Keratinocyte (primary cell): ENCODE measurements around the gene SCUBE2. TPM values are rescaled to one million over a fixed set of nuclear protein-coding genes. Genes with fewer than 3 reads are reported as not detected.

Source experiments
- DNase-seq: peaks from one replicate; pipeline ENCODE4 v3.0.0-alpha.2; 2011; ENCODE audit warnings: low read depth, missing footprints, low spot score
- FAIRE-seq: peaks from 2 replicates; lab custom pipeline; 2011; peaks lifted over from hg19 to GRCh38; lab: Jason Lieb, UNC
- H2AFZ ChIP-seq: 2 replicates; pipeline ENCODE4 v1.6.0; 2012; ENCODE audit warnings: low read length, control low read depth, inconsistent platforms; ENCODE audit not compliant: control insufficient read depth
- H3K27ac ChIP-seq: 2 replicates; pipeline ENCODE4 v1.5.1; 2011; ENCODE audit warnings: low read length; ENCODE audit not compliant: control insufficient read depth, insufficient read depth
- H3K27me3 ChIP-seq: 3 replicates; pipeline ENCODE4 v1.6.0; 2011; ENCODE audit warnings: low read length; ENCODE audit not compliant: control insufficient read depth, insufficient read depth; ENCODE audit errors: extremely low read depth
- H3K36me3 ChIP-seq, 2 experiments: 2 replicates in 1 of 2; 3 replicates in 1 of 2; pipeline ENCODE4 v1.5.1; 2011; ENCODE audit warnings: low read length in 2 of 2, mild to moderate bottlenecking in 1 of 2; ENCODE audit not compliant: control insufficient read depth in 2 of 2, insufficient read depth in 2 of 2; ENCODE audit errors: extremely low read depth in 1 of 2
- H3K4me1 ChIP-seq: 3 replicates; pipeline ENCODE4 v1.5.1; 2011; ENCODE audit warnings: low read length; ENCODE audit not compliant: control insufficient read depth, insufficient read depth; ENCODE audit errors: extremely low read depth
- H3K4me2 ChIP-seq: 3 replicates; pipeline ENCODE4 v1.6.0; 2011; ENCODE audit warnings: low read depth, low read length; ENCODE audit not compliant: control insufficient read depth, insufficient read depth; ENCODE audit errors: extremely low read depth
- H3K4me3 ChIP-seq, 3 experiments: fragments of 200-600 bp in 1 of 3; sonication (generic) in 1 of 3; 2 replicates in 2 of 3; 3 replicates in 1 of 3; pipeline ENCODE4 v1.5.1; 2011 to 2016; ENCODE audit warnings: low read length in 3 of 3, mild to moderate bottlenecking in 3 of 3, control low read depth in 2 of 3, inconsistent platforms in 1 of 3, low read depth in 1 of 3, mixed read lengths in 1 of 3, mixed run types in 1 of 3, moderate library complexity in 1 of 3; ENCODE audit not compliant: control insufficient read depth in 2 of 3, insufficient read depth in 2 of 3; ENCODE audit errors: extremely low read depth in 1 of 3
- H3K79me2 ChIP-seq: 2 replicates; pipeline ENCODE4 v1.6.0; 2012; ENCODE audit warnings: low read length; ENCODE audit not compliant: control insufficient read depth, insufficient read depth
- H3K9ac ChIP-seq: 3 replicates; pipeline ENCODE4 v1.6.0; 2011; ENCODE audit warnings: low read length; ENCODE audit not compliant: control insufficient read depth, insufficient read depth; ENCODE audit errors: extremely low read depth
- H3K9me1 ChIP-seq: 3 replicates; pipeline ENCODE4 v1.6.0; 2011; ENCODE audit warnings: low read length; ENCODE audit not compliant: control insufficient read depth, insufficient read depth; ENCODE audit errors: extremely low read depth
- H3K9me3 ChIP-seq: 2 replicates; pipeline ENCODE4 v1.5.1; 2012; ENCODE audit warnings: low read depth, low read length; ENCODE audit not compliant: control insufficient read depth
- H4K20me1 ChIP-seq: 3 replicates; pipeline ENCODE4 v1.6.0; 2011; ENCODE audit warnings: low read length; ENCODE audit not compliant: control insufficient read depth, insufficient read depth; ENCODE audit errors: extremely low read depth
- EZH2 ChIP-seq: IDR thresholded peaks from one replicate; pipeline ENCODE4 v1.6.1; 2012; ENCODE audit warnings: inconsistent platforms, mild to moderate bottlenecking, low read length, moderate library complexity
- dilution Hi-C: fragments of 300-500 bp; cut with MboI; formaldehyde crosslinking; loops from one replicate; pipeline ENCODE4 v1.7.0; 2020; ENCODE audit warnings: low sequenced_read_pairs; ENCODE audit not compliant: extremely low pct_ligation_motif_present
- polyA plus RNA-seq, 5 experiments: library from polyadenylated mRNA; depleted of rRNA in 3 of 5; stranded (reverse) in 3 of 5; stranded (forward) in 1 of 5; unstranded in 1 of 5; fragments of >200 nt; gene quantifications; 1 replicate in 1 of 5; 2 replicates in 3 of 5; 3 replicates in 1 of 5; pipeline versions ENCODE4 v1.2.1 to v1.2.3, GENCODE V29; 2011 to 2012; ENCODE audit warnings: missing spikeins in 2 of 5, low read depth in 1 of 5, low replicate concordance in 1 of 5
- TF ChIP-seq, protein P1 (sequence below), 3 experiments: IDR thresholded peaks in 1 of 3; conservative IDR thresholded peaks in 1 of 3; optimal IDR thresholded peaks in 1 of 3; 2 replicates in 2 of 3; 3 replicates in 1 of 3; pipeline versions ENCODE3 to v1.5.1; 2011; ENCODE audit warnings: low read length in 3 of 3, mild to moderate bottlenecking in 3 of 3, moderate library complexity in 2 of 3, control low read depth in 1 of 3, inconsistent platforms in 1 of 3; ENCODE audit not compliant: insufficient read depth in 2 of 3; ENCODE audit errors: extremely low read depth in 1 of 3

Gene SCUBE2
- polyA plus RNA-seq, 1 donor (not counting 4 experiments of a cell fraction or from before 2014, with no cell fraction given), result 1.5 TPM

DNA sequence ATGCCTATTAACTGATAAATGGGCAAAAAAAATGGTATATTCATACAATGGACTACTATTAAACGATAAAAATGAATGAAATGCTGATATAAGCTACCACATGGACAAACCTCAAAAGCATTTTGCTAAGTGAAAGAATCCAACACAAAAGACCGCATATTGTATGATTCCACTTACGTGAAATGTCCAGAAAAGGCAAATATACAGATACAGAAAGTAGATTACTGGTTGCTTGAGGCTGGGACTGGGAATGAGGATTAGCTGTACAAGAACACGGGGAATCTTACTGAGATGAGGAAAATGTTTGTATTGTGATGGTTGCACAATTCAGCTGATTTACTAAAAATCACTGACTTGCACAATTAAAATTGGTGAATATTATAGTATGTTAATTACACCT lies 8.8 kb downstream of the SCUBE2 start:
- no peak overlapping the region for H3K9ac ChIP-seq
- no peaks in the 10 kb centered on the region for H3K9me3 ChIP-seq
- H3K4me2 ChIP-seq, result no peak overlapping the region
- no peak overlapping the region for H3K4me3 ChIP-seq
- H3K79me2 ChIP-seq, result no peaks in the 10 kb centered on the region
- TF ChIP-seq, protein P1, sequence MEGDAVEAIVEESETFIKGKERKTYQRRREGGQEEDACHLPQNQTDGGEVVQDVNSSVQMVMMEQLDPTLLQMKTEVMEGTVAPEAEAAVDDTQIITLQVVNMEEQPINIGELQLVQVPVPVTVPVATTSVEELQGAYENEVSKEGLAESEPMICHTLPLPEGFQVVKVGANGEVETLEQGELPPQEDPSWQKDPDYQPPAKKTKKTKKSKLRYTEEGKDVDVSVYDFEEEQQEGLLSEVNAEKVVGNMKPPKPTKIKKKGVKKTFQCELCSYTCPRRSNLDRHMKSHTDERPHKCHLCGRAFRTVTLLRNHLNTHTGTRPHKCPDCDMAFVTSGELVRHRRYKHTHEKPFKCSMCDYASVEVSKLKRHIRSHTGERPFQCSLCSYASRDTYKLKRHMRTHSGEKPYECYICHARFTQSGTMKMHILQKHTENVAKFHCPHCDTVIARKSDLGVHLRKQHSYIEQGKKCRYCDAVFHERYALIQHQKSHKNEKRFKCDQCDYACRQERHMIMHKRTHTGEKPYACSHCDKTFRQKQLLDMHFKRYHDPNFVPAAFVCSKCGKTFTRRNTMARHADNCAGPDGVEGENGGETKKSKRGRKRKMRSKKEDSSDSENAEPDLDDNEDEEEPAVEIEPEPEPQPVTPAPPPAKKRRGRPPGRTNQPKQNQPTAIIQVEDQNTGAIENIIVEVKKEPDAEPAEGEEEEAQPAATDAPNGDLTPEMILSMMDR (optimal IDR thresholded peaks at IDR 0.05 in 1 of 3, IDR thresholded peaks at IDR 0.05 in 1 of 3, conservative IDR thresholded peaks at IDR 0.05 in 1 of 3; ENCODE audit: extremely low read depth in 1 of 3, insufficient read depth in 2 of 3, low read length in 3 of 3), result no peak
- no peak for TF ChIP-seq EZH2
- no peak for DNase-seq
- no peaks in the 10 kb centered on the region for H3K36me3 ChIP-seq
- H3K27me3 ChIP-seq, result no peaks in the 10 kb centered on the region
- dilution Hi-C loops, result no loop called here
- no peaks in the 10 kb centered on the region for H4K20me1 ChIP-seq
- FAIRE-seq, result no peak
- no peak overlapping the region for H3K27ac ChIP-seq
- no peak overlapping the region for H2AFZ ChIP-seq
- H3K9me1 ChIP-seq, result no peaks in the 10 kb centered on the region
- H3K4me1 ChIP-seq, result peaks cover 7% of the 10 kb centered on the region

GRCh38 chr11:9081153-9081552 lies 10.2 kb downstream of the SCUBE2 start:
- H3K9ac ChIP-seq, result no peak overlapping the region
- no peak overlapping the region for H3K4me2 ChIP-seq
- FAIRE-seq, result no peak
- no peak overlapping the region for H3K27ac ChIP-seq
- dilution Hi-C loops, result no loop called here
- no peaks in the 10 kb centered on the region for H3K27me3 ChIP-seq
- no peaks in the 10 kb centered on the region for H4K20me1 ChIP-seq
- TF ChIP-seq, protein P1 (optimal IDR thresholded peaks at IDR 0.05 in 1 of 3, IDR thresholded peaks at IDR 0.05 in 1 of 3, conservative IDR thresholded peaks at IDR 0.05 in 1 of 3; ENCODE audit: extremely low read depth in 1 of 3, insufficient read depth in 2 of 3, low read length in 3 of 3), result no peak
- TF ChIP-seq EZH2, result no peak
- no peaks in the 10 kb centered on the region for H3K9me3 ChIP-seq
- no peaks in the 10 kb centered on the region for H3K79me2 ChIP-seq
- no peaks in the 10 kb centered on the region for H3K9me1 ChIP-seq
- no peak overlapping the region for H3K4me3 ChIP-seq
- no peak for DNase-seq
- no peak overlapping the region for H2AFZ ChIP-seq
- peaks cover 22% of the 10 kb centered on the region for H3K4me1 ChIP-seq
- no peaks in the 10 kb centered on the region for H3K36me3 ChIP-seq
